ENCODE data around the gene SH3BGRL2.

DNA sequence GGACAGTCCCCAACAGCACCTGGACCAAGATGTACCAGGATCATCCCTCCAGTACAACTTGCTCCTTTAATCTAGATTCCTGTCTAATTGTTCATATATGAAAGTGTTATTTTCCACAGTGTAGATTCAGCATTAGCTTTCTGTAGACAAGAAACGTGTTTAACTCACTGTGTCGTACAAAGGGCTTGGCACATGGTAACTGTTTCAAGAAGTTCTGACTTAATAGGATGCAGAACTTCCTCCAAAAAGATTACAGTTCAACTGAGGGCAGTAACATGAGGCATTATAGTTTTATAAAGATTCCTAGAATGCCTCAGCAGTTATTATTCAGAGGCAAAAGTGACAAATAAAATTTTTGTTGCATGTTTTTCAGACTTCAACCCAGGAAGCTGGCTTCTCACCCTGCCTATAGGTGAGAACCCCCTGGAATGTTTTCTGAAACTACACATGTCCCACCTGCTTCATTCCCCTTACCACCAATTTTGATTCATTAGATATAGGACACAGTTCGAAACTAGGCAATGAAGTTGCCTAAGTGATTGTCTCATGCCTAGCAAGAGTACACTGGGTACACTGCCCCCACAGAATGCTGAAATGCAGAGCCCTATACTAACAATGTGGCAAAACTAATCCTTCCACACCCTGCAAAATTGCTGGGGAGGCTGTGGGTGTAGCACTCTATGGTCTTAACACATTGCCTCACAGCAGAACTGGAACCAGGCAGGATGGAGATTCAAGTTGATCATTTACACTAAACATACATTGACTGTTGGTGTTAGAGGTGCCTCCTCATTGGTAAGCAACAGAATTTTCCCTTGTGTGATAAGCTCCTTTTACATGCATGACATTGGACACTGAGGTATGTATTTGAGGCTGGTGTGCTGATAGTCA is 22.6 kb upstream of the SH3BGRL2 start:
- TF ChIP-seq, protein P1, sequence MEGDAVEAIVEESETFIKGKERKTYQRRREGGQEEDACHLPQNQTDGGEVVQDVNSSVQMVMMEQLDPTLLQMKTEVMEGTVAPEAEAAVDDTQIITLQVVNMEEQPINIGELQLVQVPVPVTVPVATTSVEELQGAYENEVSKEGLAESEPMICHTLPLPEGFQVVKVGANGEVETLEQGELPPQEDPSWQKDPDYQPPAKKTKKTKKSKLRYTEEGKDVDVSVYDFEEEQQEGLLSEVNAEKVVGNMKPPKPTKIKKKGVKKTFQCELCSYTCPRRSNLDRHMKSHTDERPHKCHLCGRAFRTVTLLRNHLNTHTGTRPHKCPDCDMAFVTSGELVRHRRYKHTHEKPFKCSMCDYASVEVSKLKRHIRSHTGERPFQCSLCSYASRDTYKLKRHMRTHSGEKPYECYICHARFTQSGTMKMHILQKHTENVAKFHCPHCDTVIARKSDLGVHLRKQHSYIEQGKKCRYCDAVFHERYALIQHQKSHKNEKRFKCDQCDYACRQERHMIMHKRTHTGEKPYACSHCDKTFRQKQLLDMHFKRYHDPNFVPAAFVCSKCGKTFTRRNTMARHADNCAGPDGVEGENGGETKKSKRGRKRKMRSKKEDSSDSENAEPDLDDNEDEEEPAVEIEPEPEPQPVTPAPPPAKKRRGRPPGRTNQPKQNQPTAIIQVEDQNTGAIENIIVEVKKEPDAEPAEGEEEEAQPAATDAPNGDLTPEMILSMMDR (conservative IDR thresholded peaks at IDR 0.05; ENCODE audit: low read depth, low read length) = no peak
- TF ChIP-seq EZH2 (IDR thresholded peaks at IDR 0.05; ENCODE audit: borderline replicate concordance, low read depth, low read length, poor library complexity, severe bottlenecking) = no peak
